Activated naive CD4-positive, alpha-beta T cell treated with anti-CD3 and anti-CD28 coated beads, Interleukin-2, amount 10 ng/mL, durations not matched to agents 7 days and 5 days (primary cell): ENCODE results near the gene PPP1R9B.

Experiments
- CTCF ChIA-PET: fragments of 350-600 bp; sonication (Branson Sonifier 250); formaldehyde crosslinking; loops from one replicate; lab custom pipeline; 2021; ENCODE audit warnings: antibody characterized with exemption; lab: Charles Lee
- DNase-seq: peaks from one replicate; pipeline ENCODE4 v3.0.0-alpha.2; 2020
- H3K27ac Mint-ChIP-seq: one replicate; pipeline ENCODE4 v1.8.0; 2021; ENCODE audit warnings: mild to moderate bottlenecking, moderate library complexity, mixed read lengths
- H3K27me3 Mint-ChIP-seq: one replicate; pipeline ENCODE4 v1.8.0; 2021; ENCODE audit warnings: mild to moderate bottlenecking, mixed read lengths
- H3K36me3 Mint-ChIP-seq: one replicate; pipeline ENCODE4 v1.8.0; 2021; ENCODE audit warnings: mixed read lengths
- H3K4me1 Mint-ChIP-seq: one replicate; pipeline ENCODE4 v1.8.0; 2021; ENCODE audit warnings: mixed read lengths
- H3K4me3 Mint-ChIP-seq: one replicate; pipeline ENCODE4 v1.8.0; 2021; ENCODE audit warnings: mild to moderate bottlenecking, moderate library complexity, mixed read lengths
- H3K9me3 Mint-ChIP-seq: one replicate; pipeline ENCODE4 v1.8.0; 2021; ENCODE audit warnings: mixed read lengths

The PPP1R9B gene

DNA sequence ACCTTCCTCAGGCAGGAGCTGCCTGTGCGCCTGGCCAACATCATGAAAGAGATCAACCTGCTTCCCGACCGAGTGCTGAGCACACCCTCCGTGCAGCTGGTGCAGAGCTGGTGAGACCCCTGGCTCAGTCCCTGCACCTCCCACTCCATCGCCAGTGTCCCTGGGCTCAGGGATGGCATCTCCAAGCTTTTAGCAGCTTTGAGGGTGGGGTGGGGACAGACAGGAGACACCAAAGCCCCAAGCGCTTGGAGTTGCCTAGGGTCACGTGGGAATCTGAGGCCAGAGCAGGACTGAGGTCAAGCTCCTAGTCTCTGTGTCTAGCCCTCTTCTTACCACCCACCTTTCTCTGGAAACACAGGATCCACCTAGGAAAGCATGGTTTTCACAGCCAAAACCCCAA lies 53.0 kb downstream of the PPP1R9B start:
- Mint-ChIP-seq H3K27ac (no peak overlapping the region), H3K36me3 (peaks cover 4% of the 10 kb centered on the region), H3K27me3 (peaks cover 5% of the 10 kb centered on the region), H3K4me1 (peaks cover 34% of the 10 kb centered on the region), H3K9me3 (no peaks in the 10 kb centered on the region), H3K4me3 (no peak overlapping the region)
- no peak for DNase-seq
- CTCF ChIA-PET = interaction anchor here (0.9 to 1.8 kb wide), 4 partner anchors 10 to 103 kb away, joined by 3 to 7 read pairs (median 4); no protein-coding TSS in a partner anchor

DNA sequence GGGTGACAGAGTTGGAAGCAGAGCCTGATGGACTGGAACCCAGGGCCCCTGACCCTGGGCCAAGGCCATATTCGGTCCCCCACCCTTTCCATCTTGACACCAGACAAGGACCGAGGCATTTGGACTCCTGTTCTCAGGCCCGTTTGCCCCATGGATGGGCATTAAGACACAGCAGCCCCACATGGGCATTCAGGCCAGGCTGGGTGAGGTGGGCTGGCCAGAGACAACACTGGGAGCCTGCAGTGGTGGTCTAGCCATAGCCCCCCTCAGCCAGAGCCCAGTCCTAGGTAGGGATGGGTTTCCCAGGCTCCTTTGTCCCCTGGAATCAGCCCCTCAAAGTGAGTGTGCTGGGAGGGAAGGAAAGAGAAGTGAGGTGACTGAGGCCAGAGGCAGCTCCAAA lies 53.7 kb downstream of the PPP1R9B start:
- no peak for DNase-seq
- no peak overlapping the region for H3K27ac Mint-ChIP-seq
- H3K36me3 Mint-ChIP-seq = peaks cover 4% of the 10 kb centered on the region
- no peaks in the 10 kb centered on the region for H3K9me3 Mint-ChIP-seq
- peak overlapping the region; percentile 97 for H3K4me3 Mint-ChIP-seq
- peaks cover 5% of the 10 kb centered on the region for H3K27me3 Mint-ChIP-seq
- CTCF ChIA-PET = interaction anchor here (1.0 to 1.7 kb wide), 2 partner anchors 18 to 73 kb away, joined by 3 to 7 read pairs; no protein-coding TSS in a partner anchor
- H3K4me1 Mint-ChIP-seq = peaks cover 34% of the 10 kb centered on the region

DNA sequence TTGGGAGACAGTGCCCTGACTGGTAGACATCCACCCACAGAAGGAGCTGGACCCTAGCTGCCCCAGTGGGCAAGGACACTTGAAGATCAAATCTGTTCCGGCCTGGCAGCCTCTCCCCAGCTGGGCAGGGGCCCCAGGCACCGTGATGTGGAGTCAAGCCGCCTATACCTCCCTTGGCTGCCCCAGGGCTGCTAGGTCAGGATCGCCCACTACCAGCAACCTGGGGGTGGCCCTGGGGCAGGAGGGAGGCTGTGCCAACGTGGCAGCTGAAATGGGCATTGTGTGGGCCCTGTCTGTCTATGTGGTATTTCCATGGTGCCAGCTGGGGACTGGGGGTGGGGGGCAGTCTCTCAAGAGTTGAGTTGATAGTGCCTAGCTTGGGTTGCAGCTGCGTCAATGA lies 54.4 kb downstream of the PPP1R9B start:
- CTCF ChIA-PET = interaction anchor here (1.0 to 1.2 kb wide), 2 partner anchors 9 to 73 kb away, joined by 3 to 5 read pairs; no protein-coding TSS in a partner anchor
- peaks cover 5% of the 10 kb centered on the region for H3K27me3 Mint-ChIP-seq
- peaks cover 4% of the 10 kb centered on the region for H3K36me3 Mint-ChIP-seq
- no peak for DNase-seq
- no peaks in the 10 kb centered on the region for H3K9me3 Mint-ChIP-seq
- peaks cover 34% of the 10 kb centered on the region for H3K4me1 Mint-ChIP-seq
- peak overlapping the region; percentile 97 for H3K4me3 Mint-ChIP-seq
- peak overlapping the region; percentile 94 for H3K27ac Mint-ChIP-seq

DNA sequence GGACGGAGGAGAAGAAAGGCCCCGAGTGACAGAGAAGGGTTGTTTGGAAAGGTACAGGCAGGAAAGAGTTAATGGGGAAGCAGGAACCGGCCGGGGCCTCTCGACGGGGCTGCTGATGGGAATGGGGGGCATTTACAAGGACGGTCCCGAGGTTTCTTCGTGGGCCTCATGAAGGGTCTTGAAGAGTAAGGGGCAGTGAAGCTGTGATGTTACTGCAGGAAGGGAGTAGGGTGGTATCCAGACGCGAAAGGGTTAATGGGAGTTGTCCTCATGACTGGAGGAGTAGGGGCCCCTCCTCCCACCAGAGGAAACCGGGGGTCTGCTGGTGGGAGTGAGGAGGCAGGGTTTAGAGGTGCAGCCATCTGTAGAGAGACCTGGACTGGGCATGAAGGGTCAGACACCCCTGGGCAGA lies 54.8 kb downstream of the PPP1R9B start:
- Mint-ChIP-seq H3K36me3 (peaks cover 4% of the 10 kb centered on the region), H3K9me3 (no peaks in the 10 kb centered on the region), H3K27me3 (peaks cover 5% of the 10 kb centered on the region), H3K4me3 (peak overlapping the region; percentile 97), H3K4me1 (peaks cover 34% of the 10 kb centered on the region), H3K27ac (peak overlapping the region; percentile 94)
- DNase-seq = no peak
- CTCF ChIA-PET = interaction anchor here (1.0 to 1.2 kb wide), 2 partner anchors 8 to 74 kb away, joined by 3 to 5 read pairs; no protein-coding TSS in a partner anchor

DNA sequence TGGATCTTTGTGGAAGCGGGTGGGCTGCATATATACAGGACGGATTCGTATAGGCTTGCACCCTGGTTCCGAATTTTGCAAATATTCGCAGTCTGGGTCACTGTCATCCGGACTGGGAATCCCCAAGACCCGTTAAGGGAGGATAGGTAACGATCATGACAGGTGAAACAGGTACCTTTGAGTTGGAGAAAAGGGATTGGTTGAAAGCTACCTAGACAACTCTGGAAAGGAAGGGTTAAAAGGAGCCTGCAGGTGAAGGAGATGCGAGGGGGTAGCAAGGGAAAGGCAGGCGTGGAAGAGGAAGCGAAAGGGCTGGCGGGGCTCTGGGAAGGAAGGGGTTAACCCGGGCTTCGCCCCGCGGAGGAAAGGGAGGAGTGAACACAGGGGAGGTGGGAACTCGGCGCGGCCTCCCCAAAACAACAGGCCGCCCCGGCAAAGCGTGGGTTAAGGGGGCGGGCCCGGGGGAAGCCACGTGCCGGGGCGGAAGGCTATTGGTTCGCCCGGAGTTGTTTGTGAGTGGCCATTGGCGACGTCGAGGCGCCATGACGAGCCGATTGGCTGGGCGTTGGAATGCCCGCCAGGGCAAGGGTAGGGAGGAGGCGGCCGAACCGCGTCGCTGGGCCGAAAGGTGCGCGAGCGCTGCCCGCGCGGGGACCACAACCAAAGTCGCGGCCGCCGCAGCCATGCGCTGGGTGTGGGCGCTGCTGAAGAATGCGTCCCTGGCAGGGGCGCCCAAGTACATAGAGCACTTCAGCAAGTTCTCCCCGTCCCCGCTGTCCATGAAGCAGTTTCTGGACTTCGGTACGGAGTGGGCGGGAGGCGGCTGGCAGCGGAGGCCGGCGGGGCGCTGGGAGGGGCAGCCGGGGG lies 55.5 kb downstream of the PPP1R9B start, which contains the start of gene PDK2:
Gene PDK2, plus strand, starts transcription at position 599 of the 867 bp plus-strand sequence. Its CDS starts 85 bp downstream, at position 684.
- CTCF ChIA-PET = interaction anchor here (0.7 to 5.2 kb wide), 49 partner anchors 7 to 226 kb away, joined by 3 to 27 read pairs (median 5); partner anchors contain the start of genes ITGA3, SAMD14 and SGCA
- peak within 1 kb of the TSS; percentile 94 for H3K27ac Mint-ChIP-seq
- peak within 1 kb of the TSS; percentile 97 for H3K4me3 Mint-ChIP-seq
- H3K27me3 Mint-ChIP-seq = peaks cover 5% of the 10 kb centered on the region
- peak; percentile 97 for DNase-seq
- peaks cover 34% of the 10 kb centered on the region for H3K4me1 Mint-ChIP-seq
- no peaks in the 10 kb centered on the region for H3K9me3 Mint-ChIP-seq
- H3K36me3 Mint-ChIP-seq = peaks cover 4% of the 10 kb centered on the region

DNA sequence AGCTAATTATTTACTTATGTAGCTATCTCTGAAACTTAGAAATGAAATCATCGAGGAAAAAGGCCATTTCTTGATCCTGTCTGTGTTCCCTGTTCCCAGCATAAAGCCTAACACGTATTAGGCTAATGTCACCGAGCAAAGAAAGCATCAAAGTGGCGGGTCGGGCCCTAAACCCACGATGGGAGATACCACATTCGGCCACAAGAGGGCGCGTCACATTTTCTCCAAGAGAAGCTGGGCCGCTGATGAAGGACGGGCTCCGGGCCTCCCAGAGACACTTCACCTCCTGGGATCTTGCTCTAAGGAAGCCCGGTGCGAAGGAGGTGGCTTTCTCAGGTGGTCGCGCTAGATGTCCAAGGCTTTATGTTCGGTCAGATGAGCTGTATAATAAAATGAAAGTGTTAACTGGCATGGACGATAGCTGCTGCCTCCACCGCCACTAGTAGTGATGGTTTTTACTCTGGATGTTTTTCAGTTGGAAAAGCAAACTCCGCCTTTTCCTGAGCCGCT lies 56.2 kb downstream of the PPP1R9B start:
- Mint-ChIP-seq H3K36me3 (peaks cover 4% of the 10 kb centered on the region), H3K27ac (peak overlapping the region; percentile 94), H3K9me3 (no peaks in the 10 kb centered on the region), H3K4me3 (peak overlapping the region; percentile 97), H3K4me1 (peaks cover 34% of the 10 kb centered on the region), H3K27me3 (peaks cover 5% of the 10 kb centered on the region)
- CTCF ChIA-PET = interaction anchor here (0.7 to 5.2 kb wide), 49 partner anchors 8 to 227 kb away, joined by 3 to 27 read pairs (median 5); partner anchors contain the start of genes ITGA3, SAMD14 and SGCA
- DNase-seq = peak; percentile 93

DNA sequence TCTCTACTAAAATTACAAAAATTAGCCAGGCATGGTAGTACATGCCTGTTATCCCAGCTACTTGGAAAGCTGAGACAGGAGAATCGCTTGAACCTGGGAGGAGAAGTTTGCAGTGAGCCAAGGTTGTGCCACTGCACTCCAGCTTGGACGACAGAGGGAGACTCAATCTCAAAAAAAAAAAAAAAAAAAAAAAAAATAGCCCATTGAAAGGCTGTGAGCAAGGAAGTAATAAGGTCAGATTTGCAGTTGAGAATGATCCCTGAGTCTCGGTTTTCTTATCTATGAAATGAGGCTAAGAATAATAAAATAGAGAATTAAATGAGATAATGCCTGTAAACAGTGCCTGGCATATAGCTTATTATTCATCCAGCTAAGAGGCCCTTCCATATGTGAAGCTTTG lies 56.7 kb downstream of the PPP1R9B start:
- peaks cover 5% of the 10 kb centered on the region for H3K27me3 Mint-ChIP-seq
- no peaks in the 10 kb centered on the region for H3K9me3 Mint-ChIP-seq
- CTCF ChIA-PET = interaction anchor here (0.7 to 5.2 kb wide), 46 partner anchors 9 to 361 kb away, joined by 3 to 27 read pairs (median 4); partner anchors contain the start of genes ITGA3, SAMD14 and SGCA
- DNase-seq = no peak
- H3K4me1 Mint-ChIP-seq = peaks cover 34% of the 10 kb centered on the region
- H3K27ac Mint-ChIP-seq = no peak overlapping the region
- H3K36me3 Mint-ChIP-seq = peaks cover 4% of the 10 kb centered on the region
- peak overlapping the region; percentile 97 for H3K4me3 Mint-ChIP-seq

DNA sequence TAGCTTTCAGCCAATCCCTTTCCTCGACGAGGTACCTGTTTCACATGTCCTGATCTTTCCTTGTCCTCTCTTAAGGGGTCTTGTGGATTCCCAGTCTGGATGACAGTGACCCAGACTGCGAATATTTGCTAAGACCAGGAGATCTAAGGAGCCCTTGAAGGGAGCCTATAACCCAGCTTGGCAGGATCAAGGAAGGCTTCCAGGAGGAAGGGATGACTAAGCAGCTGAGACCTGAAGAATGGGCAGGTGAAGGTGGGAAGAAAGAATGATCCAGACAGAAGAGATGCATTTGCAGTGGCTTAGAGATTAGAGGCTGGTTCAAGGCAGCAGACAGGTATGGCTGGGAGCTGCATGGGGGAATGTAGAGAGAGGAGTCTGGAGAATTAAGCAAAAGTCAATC lies 57.2 kb downstream of the PPP1R9B start:
- Mint-ChIP-seq H3K4me3 (no peak overlapping the region), H3K27me3 (peaks cover 5% of the 10 kb centered on the region), H3K9me3 (no peaks in the 10 kb centered on the region), H3K36me3 (peaks cover 1% of the 10 kb centered on the region), H3K27ac (no peak overlapping the region), H3K4me1 (peaks cover 34% of the 10 kb centered on the region)
- CTCF ChIA-PET = interaction anchor here (0.7 to 5.2 kb wide), 15 partner anchors 10 to 361 kb away, joined by 3 to 27 read pairs (median 8); no protein-coding TSS in a partner anchor
- DNase-seq = no peak

DNA sequence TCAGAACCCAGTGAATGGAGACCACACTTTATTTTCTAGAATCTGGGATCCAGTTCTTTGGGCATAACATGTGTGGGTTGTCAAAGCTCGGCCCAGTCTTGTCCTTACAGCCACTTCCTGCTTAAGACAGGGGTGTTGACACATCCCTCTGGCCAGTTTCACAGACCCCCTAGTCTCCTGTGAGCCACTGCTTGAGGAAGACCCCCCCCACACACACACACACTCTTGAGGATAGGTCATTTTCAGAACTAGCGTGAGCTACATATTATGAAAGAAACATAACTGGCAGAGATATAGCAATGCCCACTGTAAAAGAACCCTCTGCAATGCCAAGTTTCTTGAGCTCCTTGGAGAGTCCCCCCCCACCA lies 58.6 kb downstream of the PPP1R9B start:
- Mint-ChIP-seq H3K9me3 (no peaks in the 10 kb centered on the region), H3K4me3 (no peak overlapping the region), H3K27me3 (peaks cover 5% of the 10 kb centered on the region), H3K27ac (no peak overlapping the region), H3K4me1 (peaks cover 29% of the 10 kb centered on the region), H3K36me3 (peaks cover 1% of the 10 kb centered on the region)
- CTCF ChIA-PET = interaction anchor here (1.0 to 5.2 kb wide), 8 partner anchors 12 to 182 kb away, joined by 3 to 27 read pairs (median 6); partner anchors contain the start of genes ITGA3 and TMEM92
- DNase-seq = no peak

DNA sequence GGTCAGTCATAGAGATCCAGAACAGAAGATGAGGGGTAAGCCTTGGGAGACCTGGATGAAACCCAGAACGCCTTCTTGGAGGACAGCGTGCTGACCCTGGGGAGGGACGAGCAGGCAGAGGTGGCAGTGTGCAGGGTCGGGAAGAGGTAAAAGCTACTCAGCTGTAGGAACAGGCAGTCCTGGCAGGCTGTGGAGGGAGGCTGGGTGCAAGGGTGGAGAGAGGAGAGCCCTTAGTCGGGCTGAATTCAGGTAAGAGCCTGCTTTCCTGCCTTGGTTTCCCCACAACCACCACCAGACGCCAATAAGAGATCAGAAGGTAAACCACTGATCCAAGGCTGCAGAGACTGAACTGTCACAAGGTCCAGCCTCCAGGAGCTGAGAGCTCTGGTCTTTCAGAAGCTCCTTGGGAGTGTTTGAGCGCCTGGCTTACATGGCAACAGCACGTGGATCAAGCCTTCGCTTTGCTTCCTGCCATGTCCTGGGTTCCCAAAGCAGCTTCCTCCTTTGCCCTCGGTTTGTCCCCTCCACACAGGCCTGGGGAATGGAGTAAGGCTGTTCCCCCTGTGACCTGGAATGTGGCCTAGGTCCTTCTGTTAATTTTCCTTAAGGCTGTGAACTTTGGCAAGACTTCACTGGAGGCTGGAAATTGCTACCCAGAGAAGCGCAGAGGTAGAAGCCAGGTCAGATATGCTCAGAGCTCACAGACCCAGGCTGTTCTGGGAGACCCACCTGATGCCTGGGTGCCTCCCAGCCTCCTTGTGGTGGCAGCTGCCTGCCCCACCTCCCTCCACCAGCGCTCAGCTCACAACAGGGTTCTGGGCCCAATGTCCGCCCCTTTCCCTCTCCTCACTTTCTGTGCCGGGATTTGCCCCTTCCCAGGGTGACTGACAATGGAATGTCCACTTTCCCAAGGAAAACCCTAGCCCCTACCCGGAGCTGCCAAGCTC lies 59.2 kb downstream of the PPP1R9B start:
- Mint-ChIP-seq H3K27me3 (peaks cover 5% of the 10 kb centered on the region), H3K36me3 (peaks cover 1% of the 10 kb centered on the region), H3K4me3 (no peak overlapping the region), H3K9me3 (no peaks in the 10 kb centered on the region), H3K27ac (no peak overlapping the region), H3K4me1 (peaks cover 23% of the 10 kb centered on the region)
- CTCF ChIA-PET = interaction anchor here (1.1 to 5.2 kb wide), 6 partner anchors 11 to 140 kb away, joined by 3 to 27 read pairs (median 5); partner anchors contain the start of gene ITGA3
- no peak for DNase-seq

DNA sequence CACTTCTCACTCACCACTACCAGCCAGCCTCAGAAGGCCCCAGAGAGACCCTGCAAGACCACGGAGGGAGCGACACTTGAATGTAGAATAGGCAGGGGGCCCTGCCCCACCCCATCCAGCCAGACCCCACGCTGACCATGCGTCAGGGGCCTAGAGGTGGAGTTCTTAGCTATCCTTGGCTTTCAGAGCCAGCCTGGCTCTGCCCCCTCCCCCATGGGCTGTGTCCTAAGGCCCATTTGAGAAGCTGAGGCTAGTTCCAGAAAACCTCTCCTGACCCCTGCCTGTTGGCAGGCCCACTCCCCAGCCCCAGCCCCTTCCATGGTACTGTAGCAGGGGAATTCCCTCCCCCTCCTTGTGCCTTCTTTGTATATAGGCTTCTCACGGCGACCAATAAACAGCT lies 60.4 kb downstream of the PPP1R9B start:
- H3K27ac Mint-ChIP-seq = no peak overlapping the region
- no peak for DNase-seq
- H3K4me1 Mint-ChIP-seq = peaks cover 11% of the 10 kb centered on the region
- H3K4me3 Mint-ChIP-seq = no peak overlapping the region
- H3K9me3 Mint-ChIP-seq = no peaks in the 10 kb centered on the region
- H3K36me3 Mint-ChIP-seq = peaks cover under 1% of the 10 kb centered on the region
- H3K27me3 Mint-ChIP-seq = peaks cover 5% of the 10 kb centered on the region
- CTCF ChIA-PET = interaction anchor here (5.2 kb wide), 1 partner anchor 64 kb away, joined by 27 read pairs; no protein-coding TSS in a partner anchor

DNA sequence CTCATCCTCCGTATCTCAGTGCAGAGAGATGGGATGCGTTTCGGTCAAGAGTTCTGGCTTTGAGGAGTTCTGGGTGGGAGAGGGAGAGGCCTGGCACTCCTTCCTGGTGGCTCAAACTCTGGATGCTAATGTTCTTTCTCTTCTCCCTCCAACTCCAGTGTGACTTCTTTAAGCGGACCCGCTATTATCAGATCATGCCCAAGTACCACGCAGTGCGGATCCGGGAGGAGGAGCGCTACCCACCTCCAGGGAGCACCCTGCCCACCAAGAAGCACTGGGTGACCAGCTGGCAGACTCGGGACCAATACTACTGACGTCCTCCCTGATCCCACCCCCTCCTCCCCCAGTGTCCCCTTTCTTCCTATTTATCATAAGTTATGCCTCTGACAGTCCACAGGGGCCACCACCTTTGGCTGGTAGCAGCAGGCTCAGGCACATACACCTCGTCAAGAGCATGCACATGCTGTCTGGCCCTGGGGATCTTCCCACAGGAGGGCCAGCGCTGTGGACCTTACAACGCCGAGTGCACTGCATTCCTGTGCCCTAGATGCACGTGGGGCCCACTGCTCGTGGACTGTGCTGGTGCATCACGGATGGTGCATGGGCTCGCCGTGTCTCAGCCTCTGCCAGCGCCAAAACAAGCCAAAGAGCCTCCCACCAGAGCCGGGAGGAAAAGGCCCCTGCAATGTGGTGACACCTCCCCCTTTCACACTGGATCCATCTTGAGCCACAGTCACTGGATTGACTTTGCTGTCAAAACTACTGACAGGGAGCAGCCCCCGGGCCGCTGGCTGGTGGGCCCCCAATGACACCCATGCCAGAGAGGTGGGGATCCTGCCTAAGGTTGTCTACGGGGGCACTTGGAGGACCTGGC lies 61.3 kb downstream of the PPP1R9B start:
- no peaks in the 10 kb centered on the region for H3K9me3 Mint-ChIP-seq
- no peaks in the 10 kb centered on the region for H3K36me3 Mint-ChIP-seq
- peaks cover 2% of the 10 kb centered on the region for H3K4me1 Mint-ChIP-seq
- peaks cover 5% of the 10 kb centered on the region for H3K27me3 Mint-ChIP-seq
- H3K4me3 Mint-ChIP-seq = no peak overlapping the region
- no peak overlapping the region for H3K27ac Mint-ChIP-seq
- DNase-seq = no peak
- CTCF ChIA-PET = no interaction called here
